Right renal cortex interstitium (tissue), 3 donors: Measurements from ENCODE around the gene RALGAPA2. TPM values are rescaled to one million over a fixed set of nuclear protein-coding genes. Genes with fewer than 3 reads are reported as not detected.
"Not testable (repeated sequence)": the region's sequence is repeated elsewhere in the genome, so short reads cannot be mapped to it uniquely, and the experiment has no call there.

Source experiments
- DNase-seq, 3 donors: peaks; one replicate each; pipeline ENCODE4 v3.0.0-alpha.2; 2013; ENCODE audit warnings: low read depth in 3 of 3, low spot score in 2 of 3
- polyA plus RNA-seq, 3 donors: library from polyadenylated mRNA; unstranded; fragments of 120-200 nt; gene quantifications; one replicate each; pipeline ENCODE4 v1.2.1, GENCODE V29; 2013; ENCODE audit not compliant: insufficient read length in 3 of 3

Gene RALGAPA2
- polyA plus RNA-seq, 3 donors, result 17.4 to 20.0 (median 18.7) TPM

DNA sequence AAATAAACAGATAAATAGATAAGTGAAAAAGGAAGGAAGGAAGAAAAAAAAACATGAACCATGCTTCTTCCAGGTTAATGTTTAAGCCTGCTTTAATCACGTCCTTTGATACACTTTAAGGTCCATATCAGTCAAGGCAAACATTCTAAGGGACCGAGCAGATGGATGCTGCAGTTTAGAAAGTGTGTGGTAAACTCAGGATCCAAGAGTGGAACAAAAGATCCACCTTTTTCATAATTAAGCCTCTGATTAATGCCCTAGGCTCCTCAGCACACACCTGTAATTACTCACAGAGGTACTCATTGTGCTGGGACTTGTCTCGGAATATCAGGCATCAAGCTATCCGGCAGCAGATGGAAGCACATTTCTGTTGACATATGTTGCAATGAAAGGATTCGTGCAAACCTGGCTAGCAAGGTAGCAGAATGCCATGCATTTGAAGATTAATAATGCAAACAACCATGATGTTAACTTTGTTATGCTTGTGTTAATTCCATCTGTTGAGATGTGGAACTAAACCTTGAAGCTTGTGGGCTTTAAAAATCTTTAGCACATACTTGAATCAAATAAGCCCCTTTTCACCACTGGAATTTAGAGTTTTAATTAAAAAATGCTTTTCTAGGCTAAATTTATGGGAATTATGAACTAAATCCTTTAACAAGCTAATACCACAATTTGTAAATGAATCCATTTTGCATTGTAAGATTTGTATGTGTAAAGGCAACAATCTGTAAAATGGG lies 163.7 kb downstream of the RALGAPA2 start:
- no peak for DNase-seq

- no peak for DNase-seq
Observed at GRCh38 chr20:20547876-20548266, 164.6 kb downstream of the RALGAPA2 start.

- no peak for DNase-seq
Observed at GRCh38 chr20:20547221-20547875, 165.1 kb downstream of the RALGAPA2 start.

GRCh38 chr20:20546402-20546801 lies 166.0 kb downstream of the RALGAPA2 start:
- no peak for DNase-seq

DNA sequence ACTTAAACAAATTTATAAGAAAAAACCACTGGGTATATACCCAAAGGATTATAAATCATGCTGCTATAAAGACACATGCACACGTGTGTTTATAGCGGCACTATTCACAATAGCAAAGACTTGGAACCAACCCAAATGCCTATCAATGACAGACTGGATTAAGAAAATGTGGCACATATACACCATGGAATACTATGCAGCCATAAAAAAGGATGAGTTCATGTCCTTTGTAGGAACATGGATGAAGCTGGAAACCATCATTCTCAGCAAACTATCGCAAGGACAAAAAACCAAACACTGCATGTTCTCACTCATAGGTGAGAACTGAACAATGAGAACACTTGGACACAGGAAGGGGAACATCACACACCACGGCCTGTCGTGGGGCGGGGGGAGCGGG lies 169.1 kb downstream of the RALGAPA2 start:
- DNase-seq, result not testable (repeated sequence)

DNA sequence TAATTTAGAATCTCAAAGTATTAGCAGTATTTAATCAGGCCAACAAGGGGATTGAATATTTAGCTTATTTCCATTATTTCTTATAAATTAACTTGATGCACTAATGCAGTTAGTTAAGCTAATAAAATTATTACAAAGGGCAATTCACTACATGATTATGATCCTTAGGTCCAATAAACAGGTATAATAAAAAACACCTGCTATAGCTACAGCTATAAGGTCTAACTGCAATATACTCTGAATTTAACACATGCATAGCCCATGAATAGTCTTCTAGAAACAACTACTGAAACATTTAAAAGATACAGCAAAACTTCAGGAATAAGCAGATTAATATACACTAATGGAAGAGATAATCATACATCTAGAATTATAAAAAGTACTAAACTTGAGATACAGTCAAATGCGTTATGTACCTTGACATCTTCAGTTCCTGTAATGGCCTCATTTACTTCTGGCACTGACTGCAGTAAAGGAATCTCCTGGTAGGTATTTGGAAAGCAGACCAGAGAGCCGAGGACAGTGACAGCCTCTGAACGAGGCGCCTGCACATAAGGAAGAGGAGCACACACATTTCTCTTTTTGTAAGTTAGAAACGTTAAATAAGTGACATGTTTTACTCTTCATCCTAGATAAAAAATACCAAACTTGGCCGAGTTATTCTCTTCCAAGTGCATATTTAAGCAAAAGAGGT lies 176.1 kb downstream of the RALGAPA2 start:
- DNase-seq, result no peak

DNA sequence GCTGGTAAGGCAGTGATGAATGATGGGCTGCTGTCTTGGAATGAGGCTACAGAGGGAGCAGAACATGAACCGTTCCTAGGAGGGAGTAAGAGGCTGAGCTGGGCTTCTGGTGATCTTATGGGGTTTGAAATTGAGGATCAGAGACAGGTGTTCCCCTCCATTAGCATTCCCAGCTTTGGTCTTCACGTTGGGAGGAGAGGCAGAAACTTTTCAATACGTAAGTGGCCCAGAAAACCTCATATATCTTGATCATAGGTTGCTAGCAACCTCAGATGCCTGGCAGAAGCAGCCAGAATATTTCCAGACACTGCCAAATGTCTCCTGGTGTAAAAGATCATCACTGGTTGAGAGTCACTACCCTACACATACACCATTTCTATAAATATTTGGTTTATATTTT lies 177.4 kb downstream of the RALGAPA2 start:
- no peak for DNase-seq

DNA sequence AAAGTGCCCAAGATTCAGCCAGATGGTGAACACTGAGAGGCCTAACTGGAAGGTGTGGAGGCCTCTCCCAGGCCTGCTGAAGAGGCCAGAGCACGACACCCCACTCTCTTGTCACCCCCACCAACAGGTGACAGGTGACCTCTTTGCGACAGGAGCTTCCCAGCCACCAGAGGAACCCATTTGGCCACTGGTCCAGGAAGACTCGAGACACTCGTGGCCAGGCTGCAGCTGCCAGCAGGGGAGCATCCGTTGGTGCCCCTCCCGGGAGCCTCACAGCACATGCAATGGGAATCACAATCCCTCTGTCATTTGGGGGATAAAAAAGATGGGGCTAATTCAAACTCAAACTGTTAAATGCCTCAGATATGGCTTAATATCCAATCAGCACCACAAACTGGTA lies 181.2 kb downstream of the RALGAPA2 start:
- no peak for DNase-seq

DNA sequence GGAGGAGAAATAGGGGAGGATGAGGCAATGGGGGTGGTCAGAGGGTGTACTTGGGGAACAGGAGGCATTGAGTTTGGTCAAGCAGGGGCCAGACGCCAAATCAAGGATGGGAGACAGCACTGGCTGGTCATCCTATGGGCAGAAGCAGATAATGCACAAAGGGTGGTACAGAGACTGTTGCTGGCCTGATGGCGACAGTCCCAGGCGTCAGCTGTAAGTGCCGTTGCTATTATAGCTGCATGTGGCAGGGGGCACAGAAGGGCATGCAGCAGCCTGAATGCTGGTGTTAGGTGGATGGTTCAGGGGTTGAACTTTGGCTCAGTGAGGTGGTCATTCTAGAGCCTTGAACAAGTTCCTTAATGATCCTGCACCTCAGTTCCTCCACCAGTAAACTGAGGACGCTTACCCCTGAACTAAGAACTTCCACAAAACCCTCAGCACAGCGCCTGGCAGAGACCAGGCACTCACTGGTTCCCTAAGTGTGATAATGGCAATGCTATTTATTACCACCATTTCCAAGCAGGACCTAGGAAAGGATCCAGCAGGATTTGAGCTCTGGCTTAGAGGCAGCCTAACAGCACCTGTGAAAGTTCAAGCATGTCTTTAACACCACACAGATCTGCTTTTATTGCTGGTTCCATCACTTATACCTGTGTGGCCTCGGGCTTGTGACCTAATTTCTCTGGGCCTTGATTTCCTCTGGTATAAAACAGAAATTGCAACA lies 181.9 kb downstream of the RALGAPA2 start:
- DNase-seq, result no peak

GRCh38 chr20:20529597-20529996 lies 182.8 kb downstream of the RALGAPA2 start:
- DNase-seq, result no peak

DNA sequence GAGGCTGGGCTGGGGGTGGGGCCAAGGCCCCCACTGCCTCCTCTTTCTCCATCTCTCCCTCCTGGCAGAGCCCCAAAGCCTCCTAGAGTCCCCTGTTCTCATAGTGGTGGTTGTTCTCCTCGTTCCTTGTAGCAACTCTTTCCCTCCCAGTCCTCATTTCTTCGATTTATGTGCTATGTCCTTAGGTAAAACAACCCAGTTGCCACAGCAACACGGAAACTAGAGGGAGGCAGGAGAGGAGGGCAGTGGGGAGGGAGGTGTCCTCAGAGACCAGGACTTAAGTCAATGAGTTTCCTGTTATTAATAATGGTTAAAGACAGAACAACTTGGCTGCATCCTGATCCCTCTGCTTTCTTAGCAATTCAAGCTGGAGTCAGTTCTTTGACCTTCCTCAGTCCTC lies 183.6 kb downstream of the RALGAPA2 start:
- DNase-seq, result peak in 2 of 3 donors; percentile 3 to 12

- DNase-seq, result no peak
Observed at GRCh38 chr20:20527661-20528060, 184.8 kb downstream of the RALGAPA2 start.

DNA sequence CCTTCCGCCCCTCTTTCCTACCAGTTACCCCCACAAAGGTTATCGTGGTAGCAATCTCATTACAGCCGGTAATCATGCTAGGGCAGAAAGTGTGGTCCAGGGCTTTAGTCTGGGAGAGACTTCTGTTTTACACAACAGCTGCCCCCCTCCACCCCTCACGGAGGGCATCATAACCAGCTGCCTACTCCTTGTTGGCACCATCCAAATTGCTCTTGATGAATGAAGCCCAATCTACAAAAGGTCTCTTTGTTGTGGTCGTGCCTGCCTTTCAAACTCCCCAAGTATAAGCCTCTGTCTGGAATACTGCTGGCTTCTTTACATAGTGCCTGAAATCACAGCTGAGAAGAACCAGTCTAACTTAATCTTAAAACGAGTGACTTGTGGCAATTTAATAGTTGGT lies 186.7 kb downstream of the RALGAPA2 start:
- DNase-seq, result no peak

DNA sequence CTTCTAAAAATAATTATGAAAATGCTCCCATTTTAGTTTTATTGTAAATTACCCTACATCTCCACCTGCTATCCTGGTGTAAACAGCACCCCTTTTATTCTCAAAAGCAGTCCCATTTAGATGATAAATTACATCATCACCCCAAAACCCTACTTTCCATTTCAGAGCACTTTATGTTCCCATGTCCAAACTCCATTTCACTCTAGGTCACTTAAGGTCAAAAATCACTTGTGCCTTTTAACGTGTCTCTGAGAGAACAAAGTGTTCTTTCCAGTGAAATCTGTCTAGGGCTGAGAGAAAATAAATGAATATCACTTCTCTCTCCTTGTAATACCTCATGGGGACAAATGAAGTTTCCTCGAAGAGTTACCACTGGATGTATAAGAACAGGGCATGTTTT lies 187.2 kb downstream of the RALGAPA2 start:
- DNase-seq, result no peak

DNA sequence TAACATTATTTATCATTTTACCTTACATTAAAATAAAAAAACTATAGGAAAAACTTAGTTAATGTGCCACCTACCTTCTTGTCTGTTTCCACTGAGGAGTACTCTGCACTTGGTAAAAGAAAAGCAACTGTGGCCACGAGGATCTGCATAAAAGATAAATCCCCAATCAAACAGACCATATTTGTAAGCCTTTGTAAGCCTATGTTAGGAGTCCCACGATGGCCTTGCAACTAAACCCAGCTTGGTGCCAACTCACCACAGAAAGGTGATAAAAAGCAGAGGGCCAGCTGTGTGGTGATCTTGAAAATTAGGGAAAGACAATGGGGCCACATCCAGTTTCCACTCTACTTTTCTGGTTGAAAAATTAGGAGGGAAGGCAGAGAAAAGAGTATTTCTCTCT lies 187.7 kb downstream of the RALGAPA2 start:
- DNase-seq, result no peak

DNA sequence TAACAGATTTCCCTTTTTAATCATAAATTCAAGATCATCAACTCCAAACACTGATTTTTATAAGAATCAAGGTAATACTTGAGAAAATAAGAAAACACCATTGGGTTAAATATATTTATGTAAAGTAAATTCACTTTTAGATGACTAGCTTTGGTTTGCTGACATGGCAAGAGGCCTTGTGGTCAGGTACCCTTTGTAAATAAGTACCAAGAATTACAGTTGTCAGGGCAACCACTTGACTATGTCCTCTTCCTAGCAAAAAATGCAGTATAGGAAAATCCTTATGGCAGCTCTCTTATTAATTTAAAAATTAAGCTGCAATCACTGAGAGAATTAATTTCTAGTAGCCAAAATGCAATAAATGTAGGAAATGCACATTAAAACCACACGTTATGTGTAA lies 190.7 kb downstream of the RALGAPA2 start:
- DNase-seq, result no peak

- no peak for DNase-seq
Observed at GRCh38 chr20:20520776-20521175, 191.7 kb downstream of the RALGAPA2 start.

DNA sequence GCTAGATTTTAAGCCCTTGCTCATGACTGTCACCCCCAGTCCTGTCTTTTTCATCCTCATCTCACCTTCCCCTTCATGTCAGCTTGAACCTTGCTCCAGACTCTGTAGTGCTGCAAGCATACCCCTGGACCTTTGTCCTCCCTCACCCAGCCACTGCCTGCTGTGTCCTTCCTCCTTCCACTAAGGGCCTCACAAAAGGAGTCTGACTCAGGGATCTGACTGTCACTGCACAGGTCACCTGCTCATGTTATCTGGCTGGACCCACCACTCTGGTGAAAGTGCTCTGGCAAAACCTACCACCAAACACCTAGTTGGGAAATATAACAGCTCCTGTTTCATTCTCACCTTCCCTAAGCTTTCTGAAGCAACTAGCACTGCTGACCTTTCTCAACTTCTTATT lies 193.2 kb downstream of the RALGAPA2 start:
- DNase-seq, result no peak

DNA sequence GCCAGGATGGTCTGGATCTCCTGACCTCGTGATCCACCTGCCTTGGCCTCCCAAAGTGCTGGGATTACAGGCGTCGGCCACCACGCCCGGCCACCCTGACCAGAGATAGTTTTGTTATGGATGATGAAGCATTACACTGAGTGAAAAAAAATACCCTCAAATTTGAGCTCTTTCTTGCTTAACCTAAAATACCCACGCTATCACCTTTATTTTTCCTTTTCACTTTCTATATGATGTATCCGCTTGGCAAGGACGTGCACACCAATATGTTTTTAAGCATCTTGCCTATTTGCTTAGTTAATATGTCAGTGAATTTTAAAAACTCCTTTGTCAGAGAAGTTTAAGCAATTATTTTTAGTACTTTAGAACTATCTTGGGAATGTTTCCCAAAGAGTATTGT lies 194.2 kb downstream of the RALGAPA2 start:
- DNase-seq, result no peak

DNA sequence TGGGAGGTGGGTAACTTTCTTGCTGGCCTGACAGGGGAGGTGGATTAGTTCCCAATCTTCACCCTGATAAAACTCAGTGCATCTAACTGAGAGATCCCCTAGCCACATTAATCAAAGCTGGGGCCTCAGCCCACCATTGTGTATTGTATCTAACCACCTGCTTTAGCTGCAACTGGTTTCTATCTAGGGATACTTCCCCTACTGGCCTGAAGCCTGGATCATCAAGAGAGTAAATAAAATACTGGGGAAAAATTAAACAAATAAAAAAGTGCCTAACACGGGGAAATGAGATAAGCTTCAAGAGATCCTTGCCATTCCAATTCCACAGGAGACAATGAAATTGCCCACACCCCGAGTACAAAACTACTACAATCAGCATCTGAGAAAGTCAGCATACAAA lies 195.1 kb downstream of the RALGAPA2 start:
- no peak for DNase-seq

DNA sequence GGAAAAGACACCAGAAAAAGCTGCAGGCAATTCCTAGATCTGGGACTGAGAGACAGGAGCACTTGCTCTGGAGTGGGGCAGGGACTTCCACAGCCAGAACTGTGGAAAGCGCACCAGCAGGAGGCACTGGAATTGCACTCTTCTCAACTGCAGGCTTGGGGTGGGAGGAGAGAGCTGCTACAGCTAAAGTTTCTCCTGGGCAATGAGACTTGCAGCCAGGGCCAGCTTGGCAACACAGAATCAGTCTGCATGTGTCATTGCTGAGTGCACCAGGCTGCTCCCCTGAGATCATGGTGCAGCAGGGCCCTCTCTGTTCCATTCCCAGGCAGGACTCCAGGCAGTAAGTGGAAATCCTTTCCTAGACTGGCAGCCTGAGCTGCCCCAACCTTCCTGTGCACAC lies 198.7 kb downstream of the RALGAPA2 start:
- no peak for DNase-seq
